ENCODE measurements around the gene KCTD5.

Gene KCTD5

GRCh38 chr16:2752035-2752849, 69.9 kb downstream of the KCTD5 start, which contains the start of gene SRRM2:
TSS of gene SRRM2 (plus strand) at chr16:2752638. CDS start at chr16:2756365, 3,727 bp downstream.
- Histone ChIP-seq H2AFZ (ENCODE audit: low read depth, low read length) (peak within 1 kb of the TSS; percentile 43), H3K4me1 (ENCODE audit: insufficient read depth, low read length) (peaks cover 28% of the 10 kb centered on the region), H3K4me3 (ENCODE audit: low read length) (peak within 1 kb of the TSS; percentile 74), H3K27me3 (ENCODE audit: insufficient read depth, low read length) (no peaks in the 10 kb centered on the region), H3K36me3 (ENCODE audit: insufficient read depth, low read length) (peaks cover 25% of the 10 kb centered on the region), H3K9me3 (ENCODE audit: low read length) (no peaks in the 10 kb centered on the region)

GRCh38 chr16:2752850-2753732, 70.8 kb downstream of the KCTD5 start:
- H3K4me3 ChIP-seq (ENCODE audit: low read length), result peak overlapping the region; percentile 74
- H3K9me3 ChIP-seq (ENCODE audit: low read length), result no peaks in the 10 kb centered on the region
- no peaks in the 10 kb centered on the region for H3K27me3 ChIP-seq (ENCODE audit: insufficient read depth, low read length)
- peaks cover 33% of the 10 kb centered on the region for H3K36me3 ChIP-seq (ENCODE audit: insufficient read depth, low read length)
- peak overlapping the region; percentile 43 for H2AFZ ChIP-seq (ENCODE audit: low read depth, low read length)
- peaks cover 28% of the 10 kb centered on the region for H3K4me1 ChIP-seq (ENCODE audit: insufficient read depth, low read length)

GRCh38 chr16:2753733-2754020, 71.4 kb downstream of the KCTD5 start:
- H3K36me3 ChIP-seq (ENCODE audit: insufficient read depth, low read length), result peaks cover 39% of the 10 kb centered on the region
- H3K9me3 ChIP-seq (ENCODE audit: low read length), result no peaks in the 10 kb centered on the region
- H3K4me1 ChIP-seq (ENCODE audit: insufficient read depth, low read length), result peaks cover 28% of the 10 kb centered on the region
- peak overlapping the region; percentile 74 for H3K4me3 ChIP-seq (ENCODE audit: low read length)
- H2AFZ ChIP-seq (ENCODE audit: low read depth, low read length), result no peak overlapping the region
- no peaks in the 10 kb centered on the region for H3K27me3 ChIP-seq (ENCODE audit: insufficient read depth, low read length)

- peaks cover 5% of the 10 kb centered on the region for H3K9me3 ChIP-seq (ENCODE audit: low read length)
- H3K4me1 ChIP-seq (ENCODE audit: insufficient read depth, low read length), result peaks cover 28% of the 10 kb centered on the region
- H3K36me3 ChIP-seq (ENCODE audit: insufficient read depth, low read length), result peaks cover 54% of the 10 kb centered on the region
- peak overlapping the region; percentile 74 for H3K4me3 ChIP-seq (ENCODE audit: low read length)
- H3K27me3 ChIP-seq (ENCODE audit: insufficient read depth, low read length), result no peaks in the 10 kb centered on the region
- H2AFZ ChIP-seq (ENCODE audit: low read depth, low read length), result no peak overlapping the region
Observed at GRCh38 chr16:2755158-2755557, 72.8 kb downstream of the KCTD5 start.

GRCh38 chr16:2756288-2757015, 74.1 kb downstream of the KCTD5 start:
- Histone ChIP-seq H3K9me3 (ENCODE audit: low read length) (peaks cover 10% of the 10 kb centered on the region), H2AFZ (ENCODE audit: low read depth, low read length) (no peak overlapping the region), H3K4me3 (ENCODE audit: low read length) (no peak overlapping the region), H3K27me3 (ENCODE audit: insufficient read depth, low read length) (no peaks in the 10 kb centered on the region), H3K36me3 (ENCODE audit: insufficient read depth, low read length) (peaks cover 67% of the 10 kb centered on the region), H3K4me1 (ENCODE audit: insufficient read depth, low read length) (peaks cover 18% of the 10 kb centered on the region)

GRCh38 chr16:2757344-2757743, 75.0 kb downstream of the KCTD5 start:
- H3K4me3 ChIP-seq (ENCODE audit: low read length), result no peak overlapping the region
- H2AFZ ChIP-seq (ENCODE audit: low read depth, low read length), result no peak overlapping the region
- peaks cover 76% of the 10 kb centered on the region for H3K36me3 ChIP-seq (ENCODE audit: insufficient read depth, low read length)
- H3K9me3 ChIP-seq (ENCODE audit: low read length), result peaks cover 18% of the 10 kb centered on the region
- peaks cover 15% of the 10 kb centered on the region for H3K4me1 ChIP-seq (ENCODE audit: insufficient read depth, low read length)
- no peaks in the 10 kb centered on the region for H3K27me3 ChIP-seq (ENCODE audit: insufficient read depth, low read length)
